ENCODE results near the gene DDI2.

DDI2 gene

DNA sequence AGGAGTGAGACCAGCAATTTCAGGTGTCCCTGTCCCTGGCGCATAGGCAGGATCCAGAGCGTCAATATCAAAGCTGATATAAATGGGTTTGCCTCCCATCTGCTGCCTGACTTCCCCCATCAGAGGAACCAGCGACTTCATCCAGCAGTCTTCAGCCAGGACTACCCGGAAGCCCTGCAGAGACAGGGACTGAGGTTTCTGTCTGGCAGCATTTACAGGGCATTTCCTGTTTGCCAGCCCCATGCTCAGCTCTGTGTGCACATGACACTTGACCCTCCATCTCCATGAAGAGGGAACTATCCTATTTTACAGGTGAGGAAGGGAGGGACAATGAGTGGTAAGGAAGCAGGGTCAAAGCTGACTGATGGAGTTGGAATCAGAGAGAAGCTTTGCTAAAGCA, 39.6 kb upstream of the DDI2 start (continued):
- TF ChIP-seq, protein P1, sequence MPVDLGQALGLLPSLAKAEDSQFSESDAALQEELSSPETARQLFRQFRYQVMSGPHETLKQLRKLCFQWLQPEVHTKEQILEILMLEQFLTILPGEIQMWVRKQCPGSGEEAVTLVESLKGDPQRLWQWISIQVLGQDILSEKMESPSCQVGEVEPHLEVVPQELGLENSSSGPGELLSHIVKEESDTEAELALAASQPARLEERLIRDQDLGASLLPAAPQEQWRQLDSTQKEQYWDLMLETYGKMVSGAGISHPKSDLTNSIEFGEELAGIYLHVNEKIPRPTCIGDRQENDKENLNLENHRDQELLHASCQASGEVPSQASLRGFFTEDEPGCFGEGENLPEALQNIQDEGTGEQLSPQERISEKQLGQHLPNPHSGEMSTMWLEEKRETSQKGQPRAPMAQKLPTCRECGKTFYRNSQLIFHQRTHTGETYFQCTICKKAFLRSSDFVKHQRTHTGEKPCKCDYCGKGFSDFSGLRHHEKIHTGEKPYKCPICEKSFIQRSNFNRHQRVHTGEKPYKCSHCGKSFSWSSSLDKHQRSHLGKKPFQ (tag by site-specific recombination; IDR thresholded peaks at IDR 0.05): no peak

DNA sequence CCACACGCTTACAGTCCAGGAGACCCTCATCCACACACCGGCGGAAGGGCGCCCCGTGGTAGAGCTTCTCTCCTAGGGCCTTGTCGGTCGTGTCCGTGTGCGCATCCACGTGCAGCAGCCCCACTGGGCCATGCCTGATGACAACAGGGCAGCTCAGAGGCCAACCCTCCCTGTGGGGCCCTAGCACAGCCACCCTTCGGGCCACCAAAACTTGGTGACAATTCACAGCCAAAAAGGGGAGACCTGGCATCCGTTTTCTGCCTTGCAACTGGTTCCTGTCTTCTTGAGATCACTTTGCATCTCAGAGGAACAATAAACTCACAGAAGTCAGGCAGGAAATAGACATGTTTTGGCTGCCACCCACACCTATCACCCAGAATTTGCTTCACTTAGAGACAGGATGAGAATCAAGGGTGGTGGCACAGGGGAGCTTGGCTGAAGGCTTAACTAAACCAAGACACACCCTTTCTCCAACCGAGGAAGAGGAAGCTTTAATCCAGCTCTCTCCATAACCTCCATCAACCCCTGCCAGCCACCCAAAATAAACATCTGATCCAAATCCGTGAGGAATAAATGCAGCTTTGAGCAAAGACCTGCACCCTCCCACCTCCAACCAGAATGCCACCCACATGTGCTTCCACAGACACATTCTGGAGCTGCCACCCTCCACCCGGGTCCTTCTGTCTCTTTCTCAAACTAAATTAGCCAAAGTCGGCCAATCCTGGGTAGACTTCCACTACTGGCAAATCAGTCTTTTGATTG, 38.2 kb upstream of the DDI2 start:
- no peak overlapping the region for H3K4me3 ChIP-seq (ENCODE audit: low read depth, low read length)
- no peaks in the 10 kb centered on the region for H3K9me3 ChIP-seq (ENCODE audit: control insufficient read depth, insufficient read depth, low read depth, low read length)
- H3K27ac ChIP-seq (ENCODE audit: extremely low read depth, low read depth, low read length): no peak overlapping the region
- H3K4me1 ChIP-seq (ENCODE audit: control insufficient read depth, insufficient read depth, low read length): no peaks in the 10 kb centered on the region
- TF ChIP-seq ZSCAN23 (tag by site-specific recombination; IDR thresholded peaks at IDR 0.05) (no peak), ZNF610 (tag by site-specific recombination; IDR thresholded peaks at IDR 0.05; ENCODE audit: borderline replicate concordance) (no peak), ZNF341 (tag by site-specific recombination; IDR thresholded peaks at IDR 0.05; ENCODE audit: low read depth) (no peak), ZFHX2 (tag by site-specific recombination; conservative IDR thresholded peaks at IDR 0.05) (peak; percentile 66), ZNF354C (tag by site-specific recombination; IDR thresholded peaks at IDR 0.05; ENCODE audit: borderline replicate concordance, low read depth) (no peak), ZNF768 (tag by site-specific recombination; IDR thresholded peaks at IDR 0.05) (no peak), GLIS2 (tag by site-specific recombination; IDR thresholded peaks at IDR 0.05) (no peak), EGR2 (tag by site-specific recombination; IDR thresholded peaks at IDR 0.05; ENCODE audit: low read depth) (0 out of 2 replicates have a peak, but pooled peaks have one; percentile 32), HOXC10 (CRISPR knock-in tag; IDR thresholded peaks at IDR 0.05) (no peak)
- TF ChIP-seq, protein P2, sequence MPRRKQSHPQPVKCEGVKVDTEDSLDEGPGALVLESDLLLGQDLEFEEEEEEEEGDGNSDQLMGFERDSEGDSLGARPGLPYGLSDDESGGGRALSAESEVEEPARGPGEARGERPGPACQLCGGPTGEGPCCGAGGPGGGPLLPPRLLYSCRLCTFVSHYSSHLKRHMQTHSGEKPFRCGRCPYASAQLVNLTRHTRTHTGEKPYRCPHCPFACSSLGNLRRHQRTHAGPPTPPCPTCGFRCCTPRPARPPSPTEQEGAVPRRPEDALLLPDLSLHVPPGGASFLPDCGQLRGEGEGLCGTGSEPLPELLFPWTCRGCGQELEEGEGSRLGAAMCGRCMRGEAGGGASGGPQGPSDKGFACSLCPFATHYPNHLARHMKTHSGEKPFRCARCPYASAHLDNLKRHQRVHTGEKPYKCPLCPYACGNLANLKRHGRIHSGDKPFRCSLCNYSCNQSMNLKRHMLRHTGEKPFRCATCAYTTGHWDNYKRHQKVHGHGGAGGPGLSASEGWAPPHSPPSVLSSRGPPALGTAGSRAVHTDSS (tag by site-specific recombination; IDR thresholded peaks at IDR 0.05): no peak
- TF ChIP-seq, protein P3, sequence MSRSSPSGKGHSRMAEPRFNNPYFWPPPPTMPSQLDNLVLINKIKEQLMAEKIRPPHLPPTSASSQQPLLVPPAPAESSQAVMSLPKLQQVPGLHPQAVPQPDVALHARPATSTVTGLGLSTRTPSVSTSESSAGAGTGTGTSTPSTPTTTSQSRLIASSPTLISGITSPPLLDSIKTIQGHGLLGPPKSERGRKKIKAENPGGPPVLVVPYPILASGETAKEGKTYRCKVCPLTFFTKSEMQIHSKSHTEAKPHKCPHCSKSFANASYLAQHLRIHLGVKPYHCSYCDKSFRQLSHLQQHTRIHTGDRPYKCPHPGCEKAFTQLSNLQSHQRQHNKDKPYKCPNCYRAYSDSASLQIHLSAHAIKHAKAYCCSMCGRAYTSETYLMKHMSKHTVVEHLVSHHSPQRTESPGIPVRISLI (tag by site-specific recombination; IDR thresholded peaks at IDR 0.05): no peak
- TF ChIP-seq, protein P4, sequence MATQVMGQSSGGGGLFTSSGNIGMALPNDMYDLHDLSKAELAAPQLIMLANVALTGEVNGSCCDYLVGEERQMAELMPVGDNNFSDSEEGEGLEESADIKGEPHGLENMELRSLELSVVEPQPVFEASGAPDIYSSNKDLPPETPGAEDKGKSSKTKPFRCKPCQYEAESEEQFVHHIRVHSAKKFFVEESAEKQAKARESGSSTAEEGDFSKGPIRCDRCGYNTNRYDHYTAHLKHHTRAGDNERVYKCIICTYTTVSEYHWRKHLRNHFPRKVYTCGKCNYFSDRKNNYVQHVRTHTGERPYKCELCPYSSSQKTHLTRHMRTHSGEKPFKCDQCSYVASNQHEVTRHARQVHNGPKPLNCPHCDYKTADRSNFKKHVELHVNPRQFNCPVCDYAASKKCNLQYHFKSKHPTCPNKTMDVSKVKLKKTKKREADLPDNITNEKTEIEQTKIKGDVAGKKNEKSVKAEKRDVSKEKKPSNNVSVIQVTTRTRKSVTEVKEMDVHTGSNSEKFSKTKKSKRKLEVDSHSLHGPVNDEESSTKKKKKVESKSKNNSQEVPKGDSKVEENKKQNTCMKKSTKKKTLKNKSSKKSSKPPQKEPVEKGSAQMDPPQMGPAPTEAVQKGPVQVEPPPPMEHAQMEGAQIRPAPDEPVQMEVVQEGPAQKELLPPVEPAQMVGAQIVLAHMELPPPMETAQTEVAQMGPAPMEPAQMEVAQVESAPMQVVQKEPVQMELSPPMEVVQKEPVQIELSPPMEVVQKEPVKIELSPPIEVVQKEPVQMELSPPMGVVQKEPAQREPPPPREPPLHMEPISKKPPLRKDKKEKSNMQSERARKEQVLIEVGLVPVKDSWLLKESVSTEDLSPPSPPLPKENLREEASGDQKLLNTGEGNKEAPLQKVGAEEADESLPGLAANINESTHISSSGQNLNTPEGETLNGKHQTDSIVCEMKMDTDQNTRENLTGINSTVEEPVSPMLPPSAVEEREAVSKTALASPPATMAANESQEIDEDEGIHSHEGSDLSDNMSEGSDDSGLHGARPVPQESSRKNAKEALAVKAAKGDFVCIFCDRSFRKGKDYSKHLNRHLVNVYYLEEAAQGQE (tag by site-specific recombination; IDR thresholded peaks at IDR 0.05): no peak
- TF ChIP-seq, protein P5, sequence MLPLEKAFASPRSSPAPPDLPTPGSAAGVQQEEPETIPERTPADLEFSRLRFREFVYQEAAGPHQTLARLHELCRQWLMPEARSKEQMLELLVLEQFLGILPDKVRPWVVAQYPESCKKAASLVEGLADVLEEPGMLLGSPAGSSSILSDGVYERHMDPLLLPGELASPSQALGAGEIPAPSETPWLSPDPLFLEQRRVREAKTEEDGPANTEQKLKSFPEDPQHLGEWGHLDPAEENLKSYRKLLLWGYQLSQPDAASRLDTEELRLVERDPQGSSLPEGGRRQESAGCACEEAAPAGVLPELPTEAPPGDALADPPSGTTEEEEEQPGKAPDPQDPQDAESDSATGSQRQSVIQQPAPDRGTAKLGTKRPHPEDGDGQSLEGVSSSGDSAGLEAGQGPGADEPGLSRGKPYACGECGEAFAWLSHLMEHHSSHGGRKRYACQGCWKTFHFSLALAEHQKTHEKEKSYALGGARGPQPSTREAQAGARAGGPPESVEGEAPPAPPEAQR (tag by site-specific recombination; IDR thresholded peaks at IDR 0.05): no peak
- ChIA-PET POLR2A (interaction anchor here (0.6 kb wide), 1 partner anchor 24 kb away, joined by 3 read pairs; no protein-coding TSS in a partner anchor), CTCF (no interaction called here)
- H3K36me3 ChIP-seq (ENCODE audit: control insufficient read depth in 2 of 2, insufficient read depth in 1 of 2, low read length in 2 of 2): peaks cover 0 to 6% of the 10 kb centered on the region in 2 experiments; a peak in 2 of 3 replicates
